Activated CD4-positive, alpha-beta memory T cell treated with anti-CD3 and anti-CD28 coated beads for 36 hours (primary cell): ENCODE measurements around the gene GABBR1. TPM values are rescaled to one million over a fixed set of nuclear protein-coding genes. Genes with fewer than 3 reads are reported as not detected.
A peak's percentile ranks its signal among the peaks of the same experiment; 100 is the strongest.

Experiments
- CTCF ChIA-PET: fragments of 350-600 bp; sonication (Branson Sonifier 250); formaldehyde crosslinking; loops from one replicate; lab custom pipeline; 2021; ENCODE audit warnings: antibody characterized with exemption, inconsistent platforms; lab: Charles Lee
- POLR2A ChIA-PET: fragments of 350-600 bp; sonication (Branson Sonifier 250); formaldehyde crosslinking; loops from one replicate; lab custom pipeline; 2021; ENCODE audit warnings: antibody characterized with exemption; lab: Charles Lee
- DNase-seq: peaks from one replicate; pipeline ENCODE4 v3.0.0-alpha.2; 2020
- H3K27ac Mint-ChIP-seq: one replicate; pipeline ENCODE4 v1.8.0; 2021; ENCODE audit warnings: mixed read lengths
- H3K27me3 Mint-ChIP-seq: one replicate; pipeline ENCODE4 v1.8.0; 2021; ENCODE audit warnings: mixed read lengths
- H3K36me3 Mint-ChIP-seq: one replicate; pipeline ENCODE4 v1.8.0; 2021; ENCODE audit warnings: mixed read lengths
- H3K4me1 Mint-ChIP-seq: one replicate; pipeline ENCODE4 v1.8.0; 2021; ENCODE audit warnings: low read depth, mixed read lengths
- H3K4me3 Mint-ChIP-seq: one replicate; pipeline ENCODE4 v1.8.0; 2021; ENCODE audit warnings: mild to moderate bottlenecking, mixed read lengths
- H3K9me3 Mint-ChIP-seq: one replicate; pipeline ENCODE4 v1.8.0; 2021; ENCODE audit warnings: mixed read lengths
- intact Hi-C: fragments of 100-400 bp; cut with micrococcal nuclease; formaldehyde crosslinking; loops from one replicate; pipeline ENCODE4 v1.15.1; 2023
- total RNA-seq, 2 experiments: library from RNA; stranded (reverse); gene quantifications; one replicate each; pipeline ENCODE4 v1.2.3, GENCODE V29; 2021

GABBR1 gene
- total RNA-seq, 2 experiments from 2014 or later: 21.1 to 23.5 TPM

DNA sequence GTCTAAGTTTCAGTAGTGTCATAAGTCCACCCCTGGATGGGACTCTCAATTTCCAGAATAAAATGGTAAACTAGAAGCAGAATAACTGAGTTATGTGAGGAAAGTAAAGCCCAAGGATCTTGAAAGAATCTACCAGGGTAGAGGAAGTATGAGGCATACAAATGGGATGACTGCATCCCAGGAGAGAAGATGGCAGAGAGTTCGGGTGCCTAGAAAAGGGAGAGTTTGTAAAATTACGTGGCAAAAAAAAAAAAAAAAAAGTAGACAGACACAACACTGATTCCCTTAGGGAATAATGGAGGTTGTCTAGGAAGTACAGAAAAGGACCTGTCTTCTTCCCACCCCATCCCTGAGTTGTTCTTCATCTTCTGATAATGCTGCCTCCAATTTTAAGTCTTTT is 3.4 kb downstream of the GABBR1 start:
- Mint-ChIP-seq H3K4me3 (no peak overlapping the region), H3K27ac (no peak overlapping the region), H3K27me3 (peaks cover 2% of the 10 kb centered on the region), H3K4me1 (peaks cover 44% of the 10 kb centered on the region), H3K9me3 (no peaks in the 10 kb centered on the region), H3K36me3 (peaks cover 4% of the 10 kb centered on the region)
- intact Hi-C loops: no loop called here
- CTCF ChIA-PET: interaction anchor here (1.8 to 6.1 kb wide), 2 partner anchors 20 to 24 kb away, joined by 12 to 39 read pairs; no protein-coding TSS in a partner anchor
- POLR2A ChIA-PET: no interaction called here
- DNase-seq: no peak

- ChIA-PET CTCF (interaction anchor here (0.5 to 6.1 kb wide), 6 partner anchors 9 to 25 kb away, joined by 3 to 39 read pairs (median 4); no protein-coding TSS in a partner anchor), POLR2A (no interaction called here)
- intact Hi-C loops: no loop called here
- H3K27ac Mint-ChIP-seq: peak overlapping the region; percentile 18
- H3K9me3 Mint-ChIP-seq: no peaks in the 10 kb centered on the region
- H3K27me3 Mint-ChIP-seq: peaks cover 2% of the 10 kb centered on the region
- H3K4me1 Mint-ChIP-seq: peaks cover 43% of the 10 kb centered on the region
- peak overlapping the region; percentile 77 for H3K4me3 Mint-ChIP-seq
- peaks cover 4% of the 10 kb centered on the region for H3K36me3 Mint-ChIP-seq
- DNase-seq: peak; percentile 74
Observed at GRCh38 chr6:29628419-29629281, 4.3 kb downstream of the GABBR1 start.

DNA sequence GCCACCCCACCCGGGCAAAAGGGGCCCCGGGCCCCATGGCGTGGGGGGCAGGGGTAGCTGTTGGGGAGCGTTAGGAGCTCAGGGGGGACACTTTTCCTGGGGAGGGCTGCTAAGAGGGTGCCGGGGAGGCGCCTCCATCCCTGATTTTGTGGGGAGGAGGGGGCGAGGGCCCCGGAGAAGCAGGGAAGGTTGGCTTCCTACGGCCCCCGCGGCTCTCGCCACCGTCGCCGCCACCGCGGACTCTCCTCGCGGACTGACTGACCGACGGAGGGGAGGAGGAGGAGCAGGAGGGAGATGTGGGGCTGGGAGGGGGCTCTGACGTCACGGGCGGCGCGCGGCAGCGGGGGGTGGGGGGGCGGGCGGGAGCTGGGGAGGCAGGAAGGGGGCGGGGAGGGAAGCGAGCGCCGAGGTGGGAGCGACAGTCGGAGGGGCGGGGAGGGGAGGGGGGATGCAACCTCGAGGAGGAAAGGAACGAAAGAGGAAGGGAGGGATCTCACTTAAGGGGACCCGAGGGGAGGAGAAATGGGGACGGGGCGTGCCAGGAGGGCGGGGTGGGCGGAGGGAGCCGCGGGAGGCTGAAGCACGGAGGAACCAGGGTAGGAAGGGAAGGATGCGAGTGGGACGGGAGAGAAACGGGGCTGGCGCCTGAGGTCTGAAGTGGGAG is 5.1 kb downstream of the GABBR1 start:
- CTCF ChIA-PET: interaction anchor here (0.5 to 6.1 kb wide), 8 partner anchors 8 to 26 kb away, joined by 3 to 39 read pairs (median 4); no protein-coding TSS in a partner anchor
- peak; percentile 65 for DNase-seq
- Mint-ChIP-seq H3K4me1 (peaks cover 37% of the 10 kb centered on the region), H3K27me3 (peaks cover 2% of the 10 kb centered on the region), H3K9me3 (no peaks in the 10 kb centered on the region), H3K27ac (peak overlapping the region; percentile 18), H3K4me3 (peak overlapping the region; percentile 77), H3K36me3 (peaks cover 4% of the 10 kb centered on the region)
- POLR2A ChIA-PET: no interaction called here
- intact Hi-C loops: no loop called here

GRCh38 chr6:29626948-29627754 is 5.8 kb downstream of the GABBR1 start:
- Mint-ChIP-seq H3K27me3 (peaks cover 2% of the 10 kb centered on the region), H3K36me3 (peaks cover 4% of the 10 kb centered on the region), H3K4me3 (peak overlapping the region; percentile 35), H3K27ac (no peak overlapping the region), H3K4me1 (peaks cover 37% of the 10 kb centered on the region), H3K9me3 (no peaks in the 10 kb centered on the region)
- CTCF ChIA-PET: interaction anchor here (0.7 to 6.1 kb wide), 3 partner anchors 21 to 27 kb away, joined by 3 to 39 read pairs (median 15); no protein-coding TSS in a partner anchor
- intact Hi-C loops: no loop called here
- POLR2A ChIA-PET: no interaction called here
- no peak for DNase-seq

GRCh38 chr6:29625337-29625930 is 7.5 kb downstream of the GABBR1 start:
- Mint-ChIP-seq H3K4me3 (no peak overlapping the region), H3K27me3 (no peaks in the 10 kb centered on the region), H3K4me1 (peaks cover 20% of the 10 kb centered on the region), H3K27ac (no peak overlapping the region), H3K36me3 (peaks cover 7% of the 10 kb centered on the region), H3K9me3 (no peaks in the 10 kb centered on the region)
- ChIA-PET POLR2A (no interaction called here), CTCF (interaction anchor here (1.1 to 6.1 kb wide), 3 partner anchors 25 to 36 kb away, joined by 3 to 39 read pairs (median 15); no protein-coding TSS in a partner anchor)
- DNase-seq: no peak
- intact Hi-C loops: no loop called here

DNA sequence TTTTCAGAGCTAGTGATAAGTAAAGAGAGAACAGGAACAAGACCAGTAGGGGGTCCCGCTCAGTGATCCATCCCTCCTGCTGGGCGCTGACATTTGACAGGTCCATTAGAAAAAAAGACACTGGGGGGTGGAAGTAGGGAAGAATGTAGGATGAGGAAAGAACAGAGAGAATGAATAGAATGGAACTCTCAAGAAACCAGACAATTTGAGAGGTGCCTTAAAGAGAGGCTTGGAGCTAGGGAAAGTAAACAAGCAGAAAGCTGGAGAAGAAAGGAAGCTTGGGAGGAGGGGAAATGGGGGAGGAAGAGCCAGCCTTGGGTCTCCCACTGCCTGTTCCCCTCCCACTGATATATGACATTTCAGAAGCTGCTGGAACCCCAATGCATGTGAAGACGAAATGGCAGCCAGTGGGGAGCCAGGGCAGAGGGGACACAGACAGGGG is 8.4 kb downstream of the GABBR1 start:
- ChIA-PET POLR2A (no interaction called here), CTCF (interaction anchor here (1.0 to 3.2 kb wide), 3 partner anchors 15 to 29 kb away, joined by 3 to 15 read pairs (median 5); no protein-coding TSS in a partner anchor)
- Mint-ChIP-seq H3K36me3 (peaks cover 11% of the 10 kb centered on the region), H3K27ac (no peak overlapping the region), H3K4me1 (peaks cover 12% of the 10 kb centered on the region), H3K27me3 (no peaks in the 10 kb centered on the region), H3K4me3 (no peak overlapping the region), H3K9me3 (no peaks in the 10 kb centered on the region)
- intact Hi-C loops: no loop called here
- DNase-seq: no peak

- POLR2A ChIA-PET: no interaction called here
Observed at GRCh38 chr6:29620630-29621029, 12.4 kb downstream of the GABBR1 start.

DNA sequence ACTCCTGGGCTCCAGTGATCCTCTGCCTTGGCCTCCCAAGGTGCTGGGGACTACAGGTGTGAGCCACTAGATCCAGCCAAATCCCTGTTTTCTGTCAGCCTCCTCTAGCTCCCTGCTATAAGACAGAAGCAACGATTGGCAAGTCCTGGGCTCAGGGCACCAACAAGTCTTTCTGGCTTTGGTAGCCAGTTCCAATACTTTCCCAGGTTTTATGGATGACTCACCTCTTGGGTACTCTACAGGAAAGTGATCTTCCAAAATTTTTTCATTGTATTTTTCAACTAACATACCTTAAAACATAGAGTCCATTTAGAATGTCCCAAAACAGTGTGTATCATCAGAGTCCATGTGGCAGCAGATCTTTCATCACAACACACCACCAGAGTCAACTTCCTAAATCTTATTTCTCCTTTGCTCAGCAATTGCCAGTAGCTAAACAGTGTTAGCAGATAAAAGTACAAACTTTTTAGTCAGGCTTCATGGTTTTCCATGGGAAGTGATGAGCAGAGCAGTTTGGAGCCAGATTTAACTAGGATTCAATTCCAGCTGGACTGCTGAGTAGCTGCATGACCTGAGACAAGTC is 13.3 kb downstream of the GABBR1 start:
- ChIA-PET POLR2A (no interaction called here), CTCF (interaction anchor here (1.4 to 1.7 kb wide), 2 partner anchors 9 to 35 kb away, joined by 5 read pairs; no protein-coding TSS in a partner anchor)
- H3K4me1 Mint-ChIP-seq: no peaks in the 10 kb centered on the region
- DNase-seq: no peak
- H3K27me3 Mint-ChIP-seq: no peaks in the 10 kb centered on the region
- H3K27ac Mint-ChIP-seq: no peak overlapping the region
- H3K9me3 Mint-ChIP-seq: no peaks in the 10 kb centered on the region
- intact Hi-C loops: no loop called here
- no peak overlapping the region for H3K4me3 Mint-ChIP-seq
- peaks cover 15% of the 10 kb centered on the region for H3K36me3 Mint-ChIP-seq

More at GRCh38 chr6:29620630-29621029, 12.4 kb downstream of the GABBR1 start:
- Mint-ChIP-seq H3K27ac (no peak overlapping the region), H3K4me3 (no peak overlapping the region), H3K9me3 (no peaks in the 10 kb centered on the region), H3K36me3 (peaks cover 15% of the 10 kb centered on the region), H3K27me3 (no peaks in the 10 kb centered on the region), H3K4me1 (no peaks in the 10 kb centered on the region)
- CTCF ChIA-PET: interaction anchor here (1.4 to 1.7 kb wide), 2 partner anchors 8 to 34 kb away, joined by 5 read pairs; no protein-coding TSS in a partner anchor
- no peak for DNase-seq
- intact Hi-C loops: no loop called here

- H3K27ac Mint-ChIP-seq: no peak overlapping the region
- H3K36me3 Mint-ChIP-seq: peaks cover 26% of the 10 kb centered on the region
- CTCF ChIA-PET: interaction anchor here (1.3 to 1.6 kb wide), 2 partner anchors 32 to 36 kb away, joined by 4 to 6 read pairs; no protein-coding TSS in a partner anchor
- DNase-seq: peak; percentile 18
- H3K4me3 Mint-ChIP-seq: no peak overlapping the region
- H3K9me3 Mint-ChIP-seq: no peaks in the 10 kb centered on the region
- H3K27me3 Mint-ChIP-seq: no peaks in the 10 kb centered on the region
- POLR2A ChIA-PET: no interaction called here
- intact Hi-C loops: no loop called here
- no peaks in the 10 kb centered on the region for H3K4me1 Mint-ChIP-seq
Observed at GRCh38 chr6:29617782-29618554, 15.0 kb downstream of the GABBR1 start.

- no peak for DNase-seq
- Mint-ChIP-seq H3K4me1 (no peaks in the 10 kb centered on the region), H3K27ac (no peak overlapping the region), H3K36me3 (peaks cover 21% of the 10 kb centered on the region), H3K9me3 (no peaks in the 10 kb centered on the region), H3K27me3 (no peaks in the 10 kb centered on the region), H3K4me3 (no peak overlapping the region)
- intact Hi-C loops: no loop called here
- ChIA-PET POLR2A (no interaction called here), CTCF (interaction anchor here (0.6 to 1.0 kb wide), 3 partner anchors 22 to 296 kb away, joined by 3 read pairs; no protein-coding TSS in a partner anchor)
Observed at GRCh38 chr6:29611426-29611825, 21.6 kb downstream of the GABBR1 start.
